Stimulated activated memory B cell treated with anti-CD40 and anti-IgM and Interleukin-4, amounts not matched to agents 10 μg/mL and 1 μg/mL and 100 μg/mL, for 72 hours (primary cell): ENCODE measurements around the gene PROSER1.
A peak's percentile ranks its signal among the peaks of the same experiment; 100 is the strongest.
"Not testable (repeated sequence)": the region's sequence is repeated elsewhere in the genome, so short reads cannot be mapped to it uniquely, and the experiment has no call there.

Source experiments
- ATAC-seq: fragments of 150-1000 bp; cut with Tn5 transposase; 2 replicates; pipeline ENCODE4 v1.10.0; 2021
- H3K27ac Mint-ChIP-seq: one replicate; pipeline ENCODE4 v1.8.0; 2022; ENCODE audit warnings: mild to moderate bottlenecking, mixed read lengths
- H3K27me3 Mint-ChIP-seq: one replicate; pipeline ENCODE4 v1.8.0; 2022; ENCODE audit warnings: mixed read lengths
- H3K36me3 Mint-ChIP-seq: one replicate; pipeline ENCODE4 v1.8.0; 2022; ENCODE audit warnings: mixed read lengths
- H3K4me1 Mint-ChIP-seq: one replicate; pipeline ENCODE4 v1.8.0; 2022; ENCODE audit warnings: mixed read lengths
- H3K4me3 Mint-ChIP-seq: one replicate; pipeline ENCODE4 v1.8.0; 2022; ENCODE audit warnings: mild to moderate bottlenecking, moderate library complexity, mixed read lengths
- H3K9me3 Mint-ChIP-seq: one replicate; pipeline ENCODE4 v1.8.0; 2022; ENCODE audit warnings: mixed read lengths

The PROSER1 gene

GRCh38 chr13:39038569-39039030 is 711 bp upstream of the PROSER1 start:
- Mint-ChIP-seq H3K27me3 (no peaks in the 10 kb centered on the region), H3K4me1 (peaks cover 45% of the 10 kb centered on the region), H3K4me3 (peak overlapping the region; percentile 93), H3K9me3 (no peaks in the 10 kb centered on the region), H3K27ac (peak overlapping the region; percentile 99), H3K36me3 (peaks cover 20% of the 10 kb centered on the region)
- ATAC-seq = peak; percentile 76

- peak; percentile 18 for ATAC-seq
- peaks cover 45% of the 10 kb centered on the region for H3K4me1 Mint-ChIP-seq
- peak overlapping the region; percentile 99 for H3K27ac Mint-ChIP-seq
- no peaks in the 10 kb centered on the region for H3K27me3 Mint-ChIP-seq
- H3K4me3 Mint-ChIP-seq = peak overlapping the region; percentile 93
- no peaks in the 10 kb centered on the region for H3K9me3 Mint-ChIP-seq
- H3K36me3 Mint-ChIP-seq = peaks cover 12% of the 10 kb centered on the region
Measured at GRCh38 chr13:39037410-39037879, 444 bp downstream of the PROSER1 start.

GRCh38 chr13:39036212-39036611 is 1.7 kb downstream of the PROSER1 start:
- no peaks in the 10 kb centered on the region for H3K9me3 Mint-ChIP-seq
- ATAC-seq = no peak
- peaks cover 5% of the 10 kb centered on the region for H3K36me3 Mint-ChIP-seq
- H3K27ac Mint-ChIP-seq = peak overlapping the region; percentile 99
- peak overlapping the region; percentile 93 for H3K4me3 Mint-ChIP-seq
- H3K27me3 Mint-ChIP-seq = no peaks in the 10 kb centered on the region
- peaks cover 55% of the 10 kb centered on the region for H3K4me1 Mint-ChIP-seq

- Mint-ChIP-seq H3K4me1 (peaks cover 51% of the 10 kb centered on the region), H3K27me3 (no peaks in the 10 kb centered on the region), H3K36me3 (peaks cover 2% of the 10 kb centered on the region), H3K4me3 (peak overlapping the region; percentile 93), H3K27ac (peak overlapping the region; percentile 99), H3K9me3 (no peaks in the 10 kb centered on the region)
- ATAC-seq = no peak
Measured at GRCh38 chr13:39035799-39036198, 2.1 kb downstream of the PROSER1 start.

- H3K9me3 Mint-ChIP-seq = no peaks in the 10 kb centered on the region
- H3K27ac Mint-ChIP-seq = no peak overlapping the region
- H3K36me3 Mint-ChIP-seq = no peaks in the 10 kb centered on the region
- no peak for ATAC-seq
- H3K4me3 Mint-ChIP-seq = peak overlapping the region; percentile 93
- H3K4me1 Mint-ChIP-seq = peaks cover 49% of the 10 kb centered on the region
- no peaks in the 10 kb centered on the region for H3K27me3 Mint-ChIP-seq
Measured at GRCh38 chr13:39035204-39035603, 2.7 kb downstream of the PROSER1 start.

- H3K4me1 Mint-ChIP-seq = peaks cover 49% of the 10 kb centered on the region
- no peaks in the 10 kb centered on the region for H3K27me3 Mint-ChIP-seq
Measured at GRCh38 chr13:39034085-39034484, 3.8 kb downstream of the PROSER1 start.

GRCh38 chr13:39032150-39032549 is 5.7 kb downstream of the PROSER1 start:
- no peak for ATAC-seq
- no peaks in the 10 kb centered on the region for H3K27me3 Mint-ChIP-seq
- H3K9me3 Mint-ChIP-seq = no peaks in the 10 kb centered on the region
- H3K27ac Mint-ChIP-seq = no peak overlapping the region
- H3K4me3 Mint-ChIP-seq = no peak overlapping the region
- peaks cover 43% of the 10 kb centered on the region for H3K4me1 Mint-ChIP-seq
- H3K36me3 Mint-ChIP-seq = peaks cover 7% of the 10 kb centered on the region

More at GRCh38 chr13:39034085-39034484, 3.8 kb downstream of the PROSER1 start:
- no peak for ATAC-seq
- Mint-ChIP-seq H3K27ac (no peak overlapping the region), H3K9me3 (no peaks in the 10 kb centered on the region), H3K4me3 (no peak overlapping the region), H3K36me3 (no peaks in the 10 kb centered on the region)

- peaks cover 54% of the 10 kb centered on the region for H3K36me3 Mint-ChIP-seq
Measured at GRCh38 chr13:39025433-39025839, 12.5 kb downstream of the PROSER1 start.

GRCh38 chr13:39023761-39024160 is 14.1 kb downstream of the PROSER1 start:
- H3K36me3 Mint-ChIP-seq = peaks cover 64% of the 10 kb centered on the region
- H3K4me3 Mint-ChIP-seq = no peak overlapping the region
- H3K9me3 Mint-ChIP-seq = no peaks in the 10 kb centered on the region
- ATAC-seq = no peak
- H3K27ac Mint-ChIP-seq = no peak overlapping the region
- no peaks in the 10 kb centered on the region for H3K4me1 Mint-ChIP-seq
- H3K27me3 Mint-ChIP-seq = no peaks in the 10 kb centered on the region

More at GRCh38 chr13:39025433-39025839, 12.5 kb downstream of the PROSER1 start:
- no peak overlapping the region for H3K27ac Mint-ChIP-seq
- no peaks in the 10 kb centered on the region for H3K27me3 Mint-ChIP-seq
- H3K9me3 Mint-ChIP-seq = no peaks in the 10 kb centered on the region
- H3K4me1 Mint-ChIP-seq = no peaks in the 10 kb centered on the region
- H3K4me3 Mint-ChIP-seq = no peak overlapping the region
- no peak for ATAC-seq

- ATAC-seq = no peak
- H3K36me3 Mint-ChIP-seq = peaks cover 68% of the 10 kb centered on the region
- no peaks in the 10 kb centered on the region for H3K9me3 Mint-ChIP-seq
- H3K27ac Mint-ChIP-seq = no peak overlapping the region
- no peaks in the 10 kb centered on the region for H3K27me3 Mint-ChIP-seq
- H3K4me3 Mint-ChIP-seq = no peak overlapping the region
- H3K4me1 Mint-ChIP-seq = no peaks in the 10 kb centered on the region
Measured at GRCh38 chr13:39023316-39023715, 14.6 kb downstream of the PROSER1 start.

- no peak overlapping the region for H3K27ac Mint-ChIP-seq
- ATAC-seq = no peak
- H3K4me3 Mint-ChIP-seq = no peak overlapping the region
- no peaks in the 10 kb centered on the region for H3K27me3 Mint-ChIP-seq
- H3K9me3 Mint-ChIP-seq = no peaks in the 10 kb centered on the region
- no peaks in the 10 kb centered on the region for H3K4me1 Mint-ChIP-seq
- H3K36me3 Mint-ChIP-seq = peaks cover 57% of the 10 kb centered on the region
Measured at GRCh38 chr13:39020853-39021462, 16.9 kb downstream of the PROSER1 start.

- H3K36me3 Mint-ChIP-seq = peaks cover 61% of the 10 kb centered on the region
Measured at GRCh38 chr13:39016787-39017186, 21.1 kb downstream of the PROSER1 start.

GRCh38 chr13:39016087-39016486 is 21.8 kb downstream of the PROSER1 start:
- Mint-ChIP-seq H3K27ac (no peak overlapping the region), H3K27me3 (no peaks in the 10 kb centered on the region), H3K36me3 (peaks cover 57% of the 10 kb centered on the region), H3K4me1 (no peaks in the 10 kb centered on the region), H3K4me3 (no peak overlapping the region), H3K9me3 (no peaks in the 10 kb centered on the region)
- ATAC-seq = no peak

More at GRCh38 chr13:39016787-39017186, 21.1 kb downstream of the PROSER1 start:
- H3K27me3 Mint-ChIP-seq = no peaks in the 10 kb centered on the region
- H3K4me3 Mint-ChIP-seq = no peak overlapping the region
- no peak overlapping the region for H3K27ac Mint-ChIP-seq
- H3K4me1 Mint-ChIP-seq = no peaks in the 10 kb centered on the region
- no peaks in the 10 kb centered on the region for H3K9me3 Mint-ChIP-seq
- no peak for ATAC-seq

GRCh38 chr13:39013462-39013861 is 24.4 kb downstream of the PROSER1 start:
- no peaks in the 10 kb centered on the region for H3K4me1 Mint-ChIP-seq
- no peaks in the 10 kb centered on the region for H3K9me3 Mint-ChIP-seq
- ATAC-seq = no peak
- H3K36me3 Mint-ChIP-seq = peaks cover 59% of the 10 kb centered on the region
- H3K27me3 Mint-ChIP-seq = no peaks in the 10 kb centered on the region
- no peak overlapping the region for H3K27ac Mint-ChIP-seq
- H3K4me3 Mint-ChIP-seq = no peak overlapping the region

GRCh38 chr13:39012608-39013007 is 25.3 kb downstream of the PROSER1 start:
- no peaks in the 10 kb centered on the region for H3K4me1 Mint-ChIP-seq
- no peaks in the 10 kb centered on the region for H3K27me3 Mint-ChIP-seq
- H3K36me3 Mint-ChIP-seq = peaks cover 62% of the 10 kb centered on the region
- H3K4me3 Mint-ChIP-seq = no peak overlapping the region
- peaks cover 2% of the 10 kb centered on the region for H3K9me3 Mint-ChIP-seq
- H3K27ac Mint-ChIP-seq = no peak overlapping the region
- no peak for ATAC-seq

GRCh38 chr13:39006371-39007111 is 31.3 kb downstream of the PROSER1 start:
- not testable (repeated sequence) for H3K27me3 Mint-ChIP-seq, H3K27ac Mint-ChIP-seq, ATAC-seq, H3K4me3 Mint-ChIP-seq, H3K4me1 Mint-ChIP-seq, H3K9me3 Mint-ChIP-seq
- peaks cover 30% of the 10 kb centered on the region for H3K36me3 Mint-ChIP-seq
